ENCODE results near the gene MINDY3. TPM values are rescaled to one million over a fixed set of nuclear protein-coding genes. Genes with fewer than 3 reads are reported as not detected.

Gene MINDY3
- total RNA-seq, 2 experiments from 2014 or later, result 16.4 to 18.3 TPM

GRCh38 chr10:15744217-15744865, 116.0 kb downstream of the MINDY3 start:
- Mint-ChIP-seq H3K36me3 (no peaks in the 10 kb centered on the region), H3K9me3 (ENCODE audit: low read depth) (no peaks in the 10 kb centered on the region), H3K27me3 (peaks cover 6% of the 10 kb centered on the region), H3K27ac (no peak overlapping the region), H3K4me1 (no peaks in the 10 kb centered on the region), H3K4me3 (no peak overlapping the region)
- CTCF ChIA-PET, result no interaction called here
- peak; percentile 68 for DNase-seq
- ATAC-seq, result no peak

- DNase-seq (no peak), ATAC-seq (no peak)
- Mint-ChIP-seq H3K27me3 (peaks cover 2% of the 10 kb centered on the region), H3K4me1 (no peaks in the 10 kb centered on the region), H3K9me3 (ENCODE audit: low read depth) (no peaks in the 10 kb centered on the region), H3K27ac (no peak overlapping the region), H3K36me3 (no peaks in the 10 kb centered on the region), H3K4me3 (no peak overlapping the region)
- CTCF ChIA-PET, result no interaction called here
Observed at GRCh38 chr10:15743443-15743842, 116.9 kb downstream of the MINDY3 start.

- H3K27ac Mint-ChIP-seq, result no peak overlapping the region
- H3K4me1 Mint-ChIP-seq, result no peaks in the 10 kb centered on the region
- CTCF ChIA-PET, result no interaction called here
- no peak overlapping the region for H3K4me3 Mint-ChIP-seq
- H3K27me3 Mint-ChIP-seq, result peaks cover 2% of the 10 kb centered on the region
- ATAC-seq (no peak), DNase-seq (no peak)
- no peaks in the 10 kb centered on the region for H3K36me3 Mint-ChIP-seq
- no peaks in the 10 kb centered on the region for H3K9me3 Mint-ChIP-seq (ENCODE audit: low read depth)
Observed at GRCh38 chr10:15742836-15743235, 117.5 kb downstream of the MINDY3 start.

- H3K9me3 Mint-ChIP-seq (ENCODE audit: low read depth), result no peaks in the 10 kb centered on the region
Observed at GRCh38 chr10:15742102-15742501, 118.2 kb downstream of the MINDY3 start.

GRCh38 chr10:15741581-15741980, 118.7 kb downstream of the MINDY3 start:
- no peaks in the 10 kb centered on the region for H3K4me1 Mint-ChIP-seq
- H3K27me3 Mint-ChIP-seq, result peaks cover 2% of the 10 kb centered on the region
- DNase-seq (no peak), ATAC-seq (no peak)
- no peaks in the 10 kb centered on the region for H3K9me3 Mint-ChIP-seq (ENCODE audit: low read depth)
- H3K4me3 Mint-ChIP-seq, result no peak overlapping the region
- CTCF ChIA-PET, result no interaction called here
- no peak overlapping the region for H3K27ac Mint-ChIP-seq
- no peaks in the 10 kb centered on the region for H3K36me3 Mint-ChIP-seq

More at GRCh38 chr10:15742102-15742501, 118.2 kb downstream of the MINDY3 start:
- peaks cover 2% of the 10 kb centered on the region for H3K27me3 Mint-ChIP-seq
- CTCF ChIA-PET, result no interaction called here
- no peak for DNase-seq
- H3K27ac Mint-ChIP-seq, result no peak overlapping the region
- no peaks in the 10 kb centered on the region for H3K4me1 Mint-ChIP-seq
- H3K4me3 Mint-ChIP-seq, result no peak overlapping the region
- ATAC-seq, result no peak
- no peaks in the 10 kb centered on the region for H3K36me3 Mint-ChIP-seq

GRCh38 chr10:15740261-15740660, 120.0 kb downstream of the MINDY3 start:
- Mint-ChIP-seq H3K36me3 (no peaks in the 10 kb centered on the region), H3K4me1 (no peaks in the 10 kb centered on the region)
- no peak for ATAC-seq

GRCh38 chr10:15739254-15739970, 120.9 kb downstream of the MINDY3 start:
- Mint-ChIP-seq H3K9me3 (ENCODE audit: low read depth) (no peaks in the 10 kb centered on the region), H3K4me1 (no peaks in the 10 kb centered on the region), H3K36me3 (no peaks in the 10 kb centered on the region), H3K27me3 (peaks cover 2% of the 10 kb centered on the region), H3K27ac (no peak overlapping the region), H3K4me3 (no peak overlapping the region)
- CTCF ChIA-PET, result no interaction called here
- no peak for DNase-seq
- no peak for ATAC-seq

More at GRCh38 chr10:15740261-15740660, 120.0 kb downstream of the MINDY3 start:
- H3K4me3 Mint-ChIP-seq, result no peak overlapping the region
- no peak overlapping the region for H3K27ac Mint-ChIP-seq
- peaks cover 2% of the 10 kb centered on the region for H3K27me3 Mint-ChIP-seq
- CTCF ChIA-PET, result no interaction called here
- no peak for DNase-seq
- no peaks in the 10 kb centered on the region for H3K9me3 Mint-ChIP-seq (ENCODE audit: low read depth)

- ATAC-seq, result no peak
- CTCF ChIA-PET, result no interaction called here
- H3K4me1 Mint-ChIP-seq, result no peaks in the 10 kb centered on the region
Observed at GRCh38 chr10:15738270-15738925, 121.9 kb downstream of the MINDY3 start.

GRCh38 chr10:15737656-15738055, 122.7 kb downstream of the MINDY3 start:
- DNase-seq, result no peak
- no peaks in the 10 kb centered on the region for H3K4me1 Mint-ChIP-seq
- ATAC-seq, result no peak
- H3K36me3 Mint-ChIP-seq, result no peaks in the 10 kb centered on the region
- H3K4me3 Mint-ChIP-seq, result no peak overlapping the region
- no peaks in the 10 kb centered on the region for H3K9me3 Mint-ChIP-seq (ENCODE audit: low read depth)
- peaks cover 2% of the 10 kb centered on the region for H3K27me3 Mint-ChIP-seq
- CTCF ChIA-PET, result no interaction called here
- H3K27ac Mint-ChIP-seq, result no peak overlapping the region

More at GRCh38 chr10:15738270-15738925, 121.9 kb downstream of the MINDY3 start:
- Mint-ChIP-seq H3K9me3 (ENCODE audit: low read depth) (no peaks in the 10 kb centered on the region), H3K36me3 (no peaks in the 10 kb centered on the region), H3K27ac (no peak overlapping the region), H3K27me3 (peaks cover 2% of the 10 kb centered on the region), H3K4me3 (no peak overlapping the region)
- no peak for DNase-seq

- CTCF ChIA-PET, result no interaction called here
- no peaks in the 10 kb centered on the region for H3K4me1 Mint-ChIP-seq
- DNase-seq, result no peak
- H3K27me3 Mint-ChIP-seq, result peaks cover 3% of the 10 kb centered on the region
- H3K4me3 Mint-ChIP-seq, result no peak overlapping the region
- ATAC-seq, result no peak
- H3K9me3 Mint-ChIP-seq (ENCODE audit: low read depth), result no peaks in the 10 kb centered on the region
- H3K27ac Mint-ChIP-seq, result no peak overlapping the region
- no peaks in the 10 kb centered on the region for H3K36me3 Mint-ChIP-seq
Observed at GRCh38 chr10:15735763-15736162, 124.5 kb downstream of the MINDY3 start.

- no peak for ATAC-seq
- H3K27me3 Mint-ChIP-seq, result peaks cover 8% of the 10 kb centered on the region
- CTCF ChIA-PET, result no interaction called here
Observed at GRCh38 chr10:15730341-15730740, 130.0 kb downstream of the MINDY3 start.

GRCh38 chr10:15729890-15730289, 130.4 kb downstream of the MINDY3 start:
- DNase-seq, result no peak
- no peaks in the 10 kb centered on the region for H3K36me3 Mint-ChIP-seq
- CTCF ChIA-PET, result no interaction called here
- H3K9me3 Mint-ChIP-seq (ENCODE audit: low read depth), result no peaks in the 10 kb centered on the region
- H3K27me3 Mint-ChIP-seq, result peaks cover 8% of the 10 kb centered on the region
- H3K27ac Mint-ChIP-seq, result no peak overlapping the region
- no peak for ATAC-seq
- H3K4me1 Mint-ChIP-seq, result no peaks in the 10 kb centered on the region
- no peak overlapping the region for H3K4me3 Mint-ChIP-seq

More at GRCh38 chr10:15730341-15730740, 130.0 kb downstream of the MINDY3 start:
- Mint-ChIP-seq H3K27ac (no peak overlapping the region), H3K4me3 (no peak overlapping the region), H3K9me3 (ENCODE audit: low read depth) (no peaks in the 10 kb centered on the region), H3K4me1 (no peaks in the 10 kb centered on the region), H3K36me3 (no peaks in the 10 kb centered on the region)
- no peak for DNase-seq
